LoVo (cell line): ENCODE measurements around the gene CYP2W1.
"Not testable (repeated sequence)": the region's sequence is repeated elsewhere in the genome, so short reads cannot be mapped to it uniquely, and the experiment has no call there.

ENCODE experiments used
- DNase-seq: peaks from one replicate; pipeline ENCODE4 v3.0.0-alpha.2; 2016; ENCODE audit warnings: low spot score

CYP2W1 gene

DNA sequence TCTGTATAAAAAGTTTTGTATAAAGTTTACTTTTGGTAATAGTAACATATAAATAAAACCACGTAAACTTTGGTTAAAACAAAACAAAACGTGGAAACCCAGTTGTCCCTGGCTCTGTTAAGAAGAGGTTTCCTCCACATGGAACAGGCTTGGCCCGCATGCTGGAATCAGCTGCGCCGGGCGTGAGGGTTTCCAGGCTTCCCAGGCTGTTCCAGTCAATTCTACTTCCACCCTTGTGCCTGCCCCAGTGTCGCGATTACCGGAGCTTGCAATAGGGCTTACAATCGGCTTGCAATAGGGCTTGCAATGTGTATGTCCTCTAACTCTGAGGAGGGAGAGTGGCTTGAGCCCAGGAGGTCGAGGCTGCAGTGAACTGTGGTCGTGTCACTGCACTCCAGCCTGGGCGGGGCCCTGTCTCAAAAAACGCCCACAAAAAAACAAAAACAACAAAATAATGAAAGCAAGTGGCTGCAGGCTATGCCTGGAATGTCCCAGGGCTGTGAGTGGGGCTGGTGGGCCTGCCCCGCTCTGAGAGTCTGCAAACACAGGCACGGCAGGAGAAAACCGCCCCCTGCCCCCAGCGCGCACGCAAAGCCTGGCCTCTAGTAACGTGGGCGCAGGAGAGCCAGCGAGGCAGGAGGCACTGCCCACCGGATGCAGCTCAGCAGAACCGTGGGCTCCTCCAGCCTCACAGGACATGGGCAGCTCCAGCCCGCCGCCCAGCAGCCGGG lies 16.3 kb downstream of the CYP2W1 start:
- DNase-seq = no peak

DNA sequence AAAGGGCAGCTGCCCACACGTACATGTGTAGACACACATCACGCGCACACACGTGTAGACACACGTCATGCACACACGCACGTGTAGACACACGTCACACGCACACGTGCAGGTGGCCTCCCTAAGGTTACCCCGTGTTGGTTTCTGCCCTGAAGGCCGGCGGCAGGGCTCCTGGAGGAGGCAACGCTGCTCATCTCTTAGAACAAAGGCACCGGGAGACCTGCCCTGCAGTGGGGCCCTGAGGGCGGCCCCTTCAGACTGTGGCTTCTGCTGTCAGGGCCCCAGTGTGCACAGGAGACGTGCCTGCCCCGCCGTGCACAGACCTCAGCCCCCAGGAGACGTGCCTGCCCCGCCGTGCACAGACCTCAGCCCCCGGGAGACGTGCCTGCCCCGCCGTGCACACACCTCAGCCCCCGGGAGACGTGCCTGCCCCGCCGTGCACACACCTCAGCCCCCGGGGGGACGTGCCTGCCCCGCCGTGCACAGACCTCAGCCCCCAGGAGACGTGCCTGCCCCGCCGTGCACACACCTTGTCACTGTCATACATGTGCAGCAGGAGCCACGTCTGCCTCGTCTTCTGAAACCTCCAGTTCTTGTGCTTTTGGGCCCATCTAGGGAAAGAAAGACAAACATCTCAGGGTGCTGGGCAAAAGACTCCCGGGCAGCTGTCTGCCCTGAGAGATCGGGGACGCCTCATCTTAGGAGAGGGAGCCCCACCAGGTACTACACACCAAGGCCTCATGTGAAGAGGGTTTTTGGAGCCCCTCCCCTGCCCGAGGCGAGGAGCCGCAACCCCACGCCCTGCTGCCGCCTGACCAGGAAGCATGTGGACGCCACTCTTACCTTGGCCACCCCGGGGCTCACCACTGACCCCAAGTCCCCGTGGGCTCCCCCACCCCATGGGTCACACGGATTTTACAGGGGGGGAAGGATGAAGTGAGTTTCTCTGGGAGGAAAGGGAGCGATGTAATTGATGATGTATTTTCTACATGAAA lies 17.3 kb downstream of the CYP2W1 start:
- DNase-seq = no peak

DNA sequence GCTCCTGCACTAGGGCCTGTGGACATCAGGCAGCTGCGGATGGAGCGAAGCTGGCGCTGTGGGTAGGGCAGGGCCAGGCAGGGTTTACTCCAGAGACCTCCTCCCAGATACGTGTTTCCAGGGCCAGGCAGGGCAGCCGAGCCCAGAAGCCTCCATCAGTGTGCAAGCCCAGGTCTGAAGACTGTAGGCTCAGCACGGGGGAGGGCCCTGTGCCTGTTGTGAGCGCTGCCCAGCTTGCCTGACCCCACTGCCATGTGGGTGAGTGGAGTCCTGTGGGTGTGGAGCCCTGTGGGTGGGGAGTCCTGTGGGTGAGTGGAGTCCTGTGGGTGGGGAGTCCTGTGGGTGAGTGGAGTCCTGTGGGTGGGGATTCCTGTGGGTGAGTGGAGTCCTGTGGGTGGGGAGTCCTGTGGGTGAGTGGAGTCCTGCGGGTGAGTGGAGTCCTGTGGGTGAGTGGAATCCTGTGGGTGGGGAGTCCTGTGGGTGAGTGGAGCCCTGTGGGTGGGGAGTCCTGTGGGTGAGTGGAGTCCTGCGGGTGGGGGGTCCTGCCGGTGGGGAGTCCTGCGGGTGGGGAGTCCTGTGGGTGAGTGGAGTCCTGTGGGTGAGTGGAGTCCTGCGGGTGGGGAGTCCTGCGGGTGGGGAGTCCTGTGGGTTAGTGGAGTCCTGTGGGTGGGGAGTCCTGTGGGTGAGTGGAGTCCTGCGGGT lies 18.2 kb downstream of the CYP2W1 start:
- DNase-seq = not testable (repeated sequence)

DNA sequence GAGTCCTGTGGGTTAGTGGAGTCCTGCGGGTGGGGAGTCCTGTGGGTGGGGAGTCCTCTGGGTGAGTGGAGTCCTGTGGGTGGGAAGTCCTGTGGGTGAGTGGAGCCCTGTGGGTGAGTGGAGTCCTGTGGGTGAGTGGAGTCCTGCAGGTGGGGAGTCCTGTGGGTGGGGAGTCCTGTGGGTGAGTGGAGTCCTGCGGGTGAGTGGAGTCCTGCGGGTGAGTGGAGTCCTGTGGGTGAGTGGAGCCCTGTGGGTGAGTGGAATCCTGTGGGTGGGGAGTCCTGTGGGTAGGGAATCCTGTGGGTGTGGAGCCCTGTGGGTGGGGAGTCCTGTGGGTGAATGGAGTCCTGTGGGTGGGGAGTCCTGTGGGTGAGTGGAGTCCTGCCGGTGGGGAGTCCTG lies 19.0 kb downstream of the CYP2W1 start:
- DNase-seq = not testable (repeated sequence)

DNA sequence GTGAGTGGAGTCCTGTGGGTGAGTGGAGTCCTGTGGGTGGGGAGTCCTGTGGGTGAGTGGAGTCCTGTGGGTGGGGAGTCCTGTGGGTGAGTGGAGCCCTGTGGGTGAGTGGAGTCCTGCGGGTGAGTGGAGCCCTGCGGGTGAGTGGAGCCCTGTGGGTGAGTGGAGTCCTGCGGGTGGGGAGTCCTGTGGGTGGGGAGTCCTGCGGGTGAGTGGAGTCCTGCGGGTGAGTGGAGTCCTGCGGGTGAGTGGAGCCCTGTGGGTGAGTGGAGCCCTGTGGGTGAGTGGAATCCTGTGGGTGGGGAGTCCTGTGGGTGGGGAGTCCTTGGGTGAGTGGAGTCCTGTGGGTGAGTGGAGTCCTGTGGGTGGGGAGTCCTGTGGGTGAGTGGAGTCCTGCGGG lies 19.5 kb downstream of the CYP2W1 start:
- not testable (repeated sequence) for DNase-seq

DNA sequence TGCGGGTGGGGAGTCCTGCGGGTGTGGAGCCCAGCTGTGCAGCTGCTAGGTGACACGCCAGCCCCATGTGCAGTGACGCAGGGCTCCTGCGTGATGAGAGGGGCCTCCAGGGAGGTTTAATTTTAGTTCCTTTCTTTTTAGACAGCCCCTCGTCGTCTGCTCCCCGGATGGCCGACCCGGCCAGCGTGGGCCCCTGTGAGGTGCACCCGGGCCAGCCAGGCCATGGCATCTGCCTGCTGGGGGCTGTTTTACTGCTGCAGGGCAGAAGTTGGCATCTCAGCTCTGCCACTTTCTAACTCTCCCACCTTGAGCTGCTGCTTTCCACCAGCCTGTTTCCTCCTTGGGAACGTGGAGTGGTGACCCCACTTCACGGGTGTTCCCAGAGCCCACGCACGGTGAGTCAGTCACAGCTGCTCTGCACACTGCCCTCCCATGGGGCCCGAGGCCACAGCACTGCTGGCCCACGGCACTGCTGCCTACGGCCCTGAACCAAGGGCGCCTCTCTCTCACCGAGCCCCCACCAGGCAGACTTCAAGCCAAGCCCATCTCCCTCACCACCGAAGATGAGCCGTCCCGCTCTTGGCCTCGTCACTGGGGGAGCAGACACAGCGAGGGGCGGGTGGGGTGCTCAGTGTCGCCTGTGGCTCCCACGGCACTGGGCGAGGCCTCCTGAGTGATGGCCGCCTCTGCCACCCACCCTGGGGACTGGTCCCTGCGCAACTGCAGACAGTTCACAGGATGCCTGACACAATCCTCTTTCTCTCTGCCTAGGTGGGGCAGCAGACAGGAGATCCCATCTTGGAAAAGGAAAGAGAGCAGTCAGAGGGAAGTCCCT lies 21.3 kb downstream of the CYP2W1 start:
- no peak for DNase-seq

DNA sequence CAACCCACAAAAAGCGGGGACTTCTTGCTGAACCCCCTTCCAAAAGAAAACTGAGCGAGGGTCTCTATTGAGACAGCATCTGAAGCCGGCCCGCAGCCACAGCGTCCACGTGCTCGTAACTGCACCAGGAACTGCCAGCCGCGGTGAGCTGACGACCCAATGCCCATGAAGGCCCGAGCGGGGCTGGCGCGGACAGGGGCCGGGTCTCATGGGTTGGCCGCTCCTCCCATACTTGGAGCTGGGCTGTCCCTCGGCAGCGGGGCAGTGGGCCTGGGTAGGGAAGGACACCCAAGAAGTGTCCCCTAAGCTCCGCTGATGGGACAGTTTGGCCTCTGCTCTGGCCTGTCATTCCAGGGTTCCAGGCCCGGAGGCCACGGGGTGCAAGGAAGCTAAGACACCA lies 22.3 kb downstream of the CYP2W1 start:
- no peak for DNase-seq

DNA sequence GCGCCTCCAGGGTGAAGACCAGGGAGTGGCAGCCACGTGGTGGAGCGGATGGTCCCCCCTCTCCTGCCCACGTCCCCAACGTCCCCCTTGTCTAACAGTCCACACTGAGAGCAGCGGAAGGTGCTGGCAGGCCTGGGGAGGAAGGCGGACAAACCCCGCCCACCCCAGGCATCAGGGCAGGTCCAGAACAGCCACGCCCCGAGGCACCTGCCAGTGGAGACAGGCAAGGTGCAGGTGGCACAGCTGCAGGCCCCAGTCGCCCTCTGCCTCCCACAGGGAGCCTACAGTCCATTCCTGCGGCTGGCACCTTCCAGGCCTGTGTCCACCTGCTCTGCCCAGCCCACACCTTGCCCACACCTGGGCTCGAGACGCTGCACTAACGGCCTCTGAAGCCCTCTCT lies 24.9 kb downstream of the CYP2W1 start:
- no peak for DNase-seq

DNA sequence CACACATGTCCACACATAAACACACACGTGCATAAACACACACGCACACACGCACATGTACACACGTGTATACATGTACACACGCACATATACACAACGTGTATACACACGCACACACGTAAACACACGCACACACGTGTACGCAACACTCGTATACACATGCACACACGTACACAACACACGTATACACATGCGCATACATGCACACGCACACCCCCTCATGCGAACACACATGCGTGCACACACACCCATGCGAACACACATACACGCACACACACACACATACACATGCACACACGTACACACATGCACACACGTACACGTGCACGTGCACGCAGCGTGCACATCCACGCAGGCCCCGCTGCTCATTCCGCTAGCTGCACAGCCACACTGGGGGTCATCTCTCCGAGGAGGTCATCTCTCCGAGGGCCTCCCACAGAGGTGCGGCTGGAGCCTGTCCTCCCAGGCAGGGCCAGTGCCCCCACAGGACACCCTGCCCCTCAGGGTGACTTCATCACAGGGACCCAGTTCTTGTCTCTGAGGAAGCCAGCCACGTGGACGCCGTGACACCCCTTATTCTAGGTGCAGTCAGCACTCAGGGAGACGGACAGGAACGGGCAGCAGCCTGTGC lies 25.9 kb downstream of the CYP2W1 start:
- no peak for DNase-seq

DNA sequence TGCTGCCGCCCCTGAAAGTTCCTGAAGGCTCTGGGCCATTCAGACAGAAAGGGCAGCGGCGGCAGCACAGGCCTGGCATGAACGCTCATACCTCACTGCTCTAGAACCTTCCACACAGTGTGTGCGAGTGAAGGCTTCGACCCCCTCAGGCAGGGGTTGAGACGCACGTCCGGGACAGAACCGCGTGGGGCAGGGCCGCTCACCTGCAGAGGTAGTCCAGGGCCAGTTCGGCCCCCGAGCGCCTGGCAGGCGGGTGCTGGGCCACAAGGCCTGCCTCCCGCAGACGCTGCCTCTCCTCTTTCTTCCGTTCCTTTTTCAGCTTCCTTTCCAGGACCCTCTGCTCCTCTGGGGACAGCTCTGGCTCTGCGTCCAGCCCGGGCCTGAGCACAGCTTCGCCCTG lies 26.8 kb downstream of the CYP2W1 start:
- DNase-seq = no peak

DNA sequence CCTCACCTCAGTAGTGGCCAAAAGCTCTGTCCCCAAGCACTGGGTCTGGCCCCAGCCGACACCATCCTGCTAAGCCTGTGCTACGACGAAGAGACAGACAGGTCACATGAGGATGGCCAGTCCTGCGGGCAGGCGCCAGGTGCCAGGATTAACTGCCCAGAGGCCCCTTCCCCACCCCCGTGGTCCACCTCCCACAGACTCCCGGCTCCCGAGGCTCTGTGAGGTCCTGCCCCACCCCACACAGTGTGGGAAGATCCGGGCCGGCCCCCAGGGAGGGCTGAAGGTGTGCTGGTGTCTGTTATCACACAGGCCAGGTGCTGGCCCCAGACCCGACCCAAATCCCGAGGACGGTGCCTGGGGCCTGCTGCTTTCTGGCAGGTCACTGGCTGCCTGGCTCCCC lies 27.2 kb downstream of the CYP2W1 start:
- DNase-seq = no peak

DNA sequence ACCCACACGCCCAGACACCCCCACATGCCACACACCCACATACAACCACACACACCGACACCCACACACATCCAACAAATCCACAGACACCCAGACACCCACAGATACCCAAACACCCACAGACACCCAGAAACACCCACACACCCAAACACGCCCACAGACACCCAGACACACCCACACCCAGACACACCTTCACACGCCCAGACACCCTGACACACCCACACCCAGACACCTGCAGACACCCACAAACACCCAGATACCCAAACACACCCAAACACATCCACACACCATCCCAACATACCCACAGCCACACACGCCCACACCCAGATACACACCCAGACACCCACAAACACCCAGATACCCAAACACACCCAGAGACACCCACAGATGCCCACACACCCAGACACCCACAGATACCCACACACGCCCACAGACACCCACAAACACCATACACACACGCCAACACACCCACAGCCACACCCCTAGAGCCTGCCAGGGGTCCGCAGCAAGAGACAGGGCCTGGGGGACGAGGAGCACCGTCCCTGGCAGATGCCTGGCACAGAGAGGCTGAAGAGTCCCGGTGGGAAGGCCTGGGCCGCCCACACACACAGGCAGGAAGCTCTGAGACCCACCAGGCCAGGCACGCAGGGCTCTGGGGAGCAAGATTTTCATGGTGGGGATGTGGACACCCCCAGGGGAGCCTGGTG lies 28.5 kb downstream of the CYP2W1 start:
- no peak for DNase-seq

DNA sequence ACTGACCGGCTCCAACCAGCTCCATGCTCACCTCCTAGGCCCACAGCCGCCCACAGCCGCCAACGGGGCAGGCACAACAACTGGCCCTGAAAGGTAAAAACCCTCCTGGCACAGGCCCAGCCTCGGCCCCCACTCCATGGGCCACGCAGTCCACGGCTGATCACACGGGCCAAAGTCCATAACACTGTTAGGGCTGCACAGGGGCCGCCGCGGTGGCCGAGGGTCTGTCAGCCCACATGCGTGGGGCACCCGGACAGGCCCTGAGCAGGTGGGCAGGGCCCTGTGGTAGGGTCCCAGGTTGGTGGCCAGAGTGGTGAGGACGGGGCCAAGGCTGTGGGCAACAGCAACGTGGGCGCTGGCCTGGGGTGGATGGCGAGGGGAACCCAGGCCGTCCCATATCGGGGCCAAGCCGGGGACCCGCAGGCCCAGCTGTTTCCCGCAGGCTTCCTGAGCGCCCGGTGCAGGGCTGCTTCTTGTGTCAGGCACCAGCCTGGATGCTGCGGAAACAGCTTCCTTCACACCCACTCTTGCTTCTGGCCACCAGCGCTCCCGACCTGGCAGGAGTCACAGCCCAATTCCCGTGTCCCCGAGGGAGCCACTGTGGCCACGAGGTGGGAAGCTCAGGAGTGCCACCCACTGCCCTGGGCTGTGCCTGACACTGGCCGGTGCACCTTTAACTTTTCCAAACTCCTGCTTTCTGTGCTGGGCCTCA lies 29.2 kb downstream of the CYP2W1 start:
- no peak for DNase-seq

DNA sequence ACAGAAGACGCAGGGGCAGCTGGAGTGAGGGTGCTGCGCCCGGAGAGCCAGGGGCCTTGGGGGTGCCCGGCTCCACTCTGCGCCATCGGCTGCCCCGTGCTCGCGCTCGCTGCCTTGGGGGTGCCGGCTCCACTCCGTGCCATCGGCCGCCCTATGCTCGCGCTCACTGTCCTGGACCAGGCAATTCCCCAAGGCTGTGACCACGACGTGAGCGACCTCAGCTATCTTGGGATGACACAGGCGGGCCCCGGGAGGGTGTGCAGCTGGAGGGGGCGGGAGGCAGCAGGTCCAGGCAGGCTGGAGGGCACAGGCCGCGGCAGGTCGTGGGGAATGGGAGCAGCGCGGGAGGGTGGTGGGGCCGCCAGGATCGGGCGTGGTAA lies 29.7 kb downstream of the CYP2W1 start:
- no peak for DNase-seq

DNA sequence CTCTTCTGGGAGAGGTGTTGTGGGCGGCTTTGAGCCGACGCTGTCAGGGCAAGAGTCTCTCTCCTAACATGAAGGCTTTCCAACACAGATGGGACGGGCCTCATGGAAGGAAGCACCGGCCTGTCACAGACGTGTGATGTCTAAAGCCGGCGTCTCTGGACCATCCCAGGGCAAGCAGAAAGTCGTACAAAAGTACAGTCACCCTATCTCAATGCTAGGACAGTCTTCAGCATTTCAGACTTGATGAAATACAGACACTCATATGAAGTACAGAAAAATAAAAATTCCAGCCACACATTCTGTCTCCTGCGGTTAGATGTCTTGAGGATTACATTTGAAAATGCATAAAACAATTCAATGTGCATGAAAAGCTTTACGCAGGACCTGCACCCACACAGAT lies 30.6 kb downstream of the CYP2W1 start:
- DNase-seq = no peak

DNA sequence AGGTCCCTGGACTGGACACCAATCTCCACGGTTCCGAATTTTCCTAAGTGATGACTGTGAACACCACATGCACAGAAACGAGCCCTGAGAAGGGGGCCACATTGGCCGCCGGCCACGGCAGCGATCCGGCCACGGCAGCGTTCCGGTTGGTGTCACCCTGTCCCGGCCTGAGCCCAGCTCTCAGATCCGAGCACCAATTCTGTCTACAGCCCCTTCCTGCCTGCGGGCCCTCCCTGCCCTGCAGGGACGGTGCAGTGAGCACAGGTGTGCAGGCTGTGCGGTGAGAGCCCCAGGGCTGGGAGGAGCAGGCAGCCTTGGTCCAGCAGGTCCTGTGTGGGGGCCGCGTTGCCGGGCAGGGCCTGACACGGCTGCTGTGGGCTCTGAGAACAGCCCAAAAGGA lies 31.7 kb downstream of the CYP2W1 start:
- DNase-seq = no peak

DNA sequence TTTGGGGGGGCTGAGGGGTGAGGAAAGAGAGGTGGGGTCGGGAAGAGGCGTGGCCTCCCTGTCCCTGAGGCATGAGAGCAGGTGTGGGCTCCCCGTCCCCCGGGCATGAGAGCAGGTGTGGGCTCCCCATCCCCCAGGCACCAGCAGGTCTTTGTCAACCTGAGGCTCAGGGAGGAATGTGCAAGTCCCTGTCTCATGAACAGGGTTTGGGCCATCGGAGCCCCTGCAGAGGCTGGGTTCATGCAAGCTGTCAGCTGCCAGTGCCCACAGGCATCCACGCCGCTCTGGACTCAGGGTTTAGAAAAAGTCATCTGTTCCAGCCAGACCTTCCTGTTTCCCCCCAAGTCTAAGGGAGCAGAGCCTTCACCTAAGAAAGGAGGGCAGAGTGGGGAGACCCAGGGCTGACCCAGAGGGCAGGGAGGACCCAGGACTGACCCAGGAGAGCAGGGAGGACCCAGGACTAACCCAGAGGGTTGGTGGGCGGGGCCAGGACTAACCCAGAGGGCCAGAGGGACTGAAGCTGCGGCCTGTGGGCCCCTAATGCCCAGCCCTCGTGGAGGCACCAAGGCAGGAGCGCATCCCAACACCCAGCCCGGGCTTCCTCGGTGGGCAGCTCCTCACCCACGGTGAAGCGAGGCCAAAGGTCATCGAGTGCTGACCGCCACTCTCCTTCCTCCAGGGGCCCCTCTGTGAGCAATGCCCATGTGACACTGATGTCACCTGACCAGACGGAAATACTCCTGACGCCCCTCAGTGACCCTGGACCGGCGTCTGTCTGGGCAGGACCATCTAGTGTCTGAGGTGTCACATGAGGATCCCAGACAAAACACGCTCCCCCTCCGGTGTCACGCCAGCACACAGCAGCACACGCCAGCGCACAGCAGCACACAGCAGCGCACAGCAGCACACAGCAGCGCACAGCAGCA lies 32.5 kb downstream of the CYP2W1 start:
- DNase-seq = no peak

DNA sequence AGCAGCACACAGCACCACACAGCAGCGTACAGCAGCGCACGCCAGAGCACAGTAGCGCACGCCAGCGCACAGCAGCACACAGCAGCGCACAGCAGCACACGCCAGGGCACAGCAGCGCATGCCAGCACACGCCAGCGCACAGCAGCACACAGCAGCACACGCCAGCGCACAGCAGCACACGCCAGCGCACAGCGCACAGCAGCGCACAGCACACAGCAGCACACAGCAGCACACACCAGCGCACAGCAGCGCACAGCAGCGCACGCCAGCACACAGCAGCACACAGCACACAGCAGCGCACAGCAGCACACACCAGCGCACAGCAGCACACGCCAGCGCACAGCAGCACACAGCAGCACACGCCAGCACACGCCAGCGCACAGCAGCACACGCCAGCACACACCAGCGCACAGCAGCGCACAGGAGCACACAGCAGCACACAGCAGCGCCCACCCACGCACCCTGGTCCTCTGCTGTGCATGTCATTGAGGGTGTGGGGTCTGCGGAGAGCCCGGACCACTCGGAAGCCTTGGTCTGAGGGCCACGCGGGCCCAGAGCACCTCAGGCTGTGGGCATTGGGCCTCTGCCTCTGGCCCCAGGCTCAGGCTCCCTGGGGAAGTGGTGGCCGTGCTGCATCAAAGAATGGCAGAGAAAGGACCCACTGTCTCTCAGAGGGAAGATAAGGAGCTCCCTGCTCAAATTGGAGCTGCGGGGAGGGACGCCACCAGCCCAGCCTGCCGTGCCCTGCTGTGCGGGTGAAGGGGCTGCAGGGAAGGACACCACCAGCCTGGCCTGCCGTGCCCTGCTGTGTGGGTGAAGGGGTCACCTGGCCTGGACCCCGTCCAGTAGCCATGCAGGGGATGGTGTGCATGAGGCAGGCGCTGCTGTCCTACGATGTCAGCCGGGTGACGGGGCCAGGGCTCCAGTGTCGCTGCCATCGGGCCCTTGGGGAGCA lies 33.9 kb downstream of the CYP2W1 start:
- no peak for DNase-seq
